NCI-H128 (cell line): Measurements from ENCODE around the gene KAT2B.

Experiments
- DNase-seq: peaks from one replicate; lab custom pipeline; 2025; ENCODE audit not compliant: unreplicated experiment; lab: John Stamatoyannopoulos, UW

KAT2B gene

DNA sequence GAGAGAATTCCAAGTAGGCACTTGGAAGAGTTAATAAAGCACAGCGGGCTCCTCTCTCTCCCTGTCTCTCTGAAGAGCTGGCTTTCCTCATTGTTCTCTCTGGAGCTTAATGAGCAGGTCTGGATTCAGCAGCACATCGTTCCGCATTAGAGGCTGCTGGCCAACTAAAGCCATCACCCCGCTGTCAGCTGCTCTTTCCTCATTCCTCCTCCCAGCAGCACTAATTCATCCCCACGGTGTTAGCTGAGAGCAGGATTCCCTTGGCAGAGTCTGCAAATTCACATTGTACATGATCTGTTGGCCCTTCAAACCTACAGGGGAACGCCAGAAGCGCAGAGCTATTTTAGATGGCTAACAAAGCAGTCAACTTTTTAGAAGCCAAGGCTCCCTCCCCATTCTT, 101.6 kb downstream of the KAT2B start:
- peak; percentile 24 for DNase-seq

GRCh38 chr3:20142517-20142916, 102.3 kb downstream of the KAT2B start:
- no peak for DNase-seq

DNA sequence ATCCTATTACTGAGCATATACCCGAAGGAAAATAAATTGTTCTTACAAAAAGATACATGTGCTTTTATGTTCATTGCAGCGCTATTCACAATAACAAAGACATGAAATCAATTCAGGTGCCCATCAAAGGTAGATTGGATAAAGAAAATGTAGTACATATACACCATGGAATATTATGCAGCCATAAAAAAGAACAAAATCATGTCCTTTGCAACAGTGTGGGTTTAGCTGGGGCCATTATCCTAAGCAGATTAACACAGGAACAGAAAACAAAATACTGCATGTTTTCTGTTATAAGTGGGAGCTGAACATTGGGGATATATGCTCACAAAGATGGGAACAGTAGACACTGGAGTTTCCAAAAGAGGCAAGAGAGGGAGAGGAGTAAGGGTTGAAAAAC, 103.3 kb downstream of the KAT2B start:
- no peak for DNase-seq

DNA sequence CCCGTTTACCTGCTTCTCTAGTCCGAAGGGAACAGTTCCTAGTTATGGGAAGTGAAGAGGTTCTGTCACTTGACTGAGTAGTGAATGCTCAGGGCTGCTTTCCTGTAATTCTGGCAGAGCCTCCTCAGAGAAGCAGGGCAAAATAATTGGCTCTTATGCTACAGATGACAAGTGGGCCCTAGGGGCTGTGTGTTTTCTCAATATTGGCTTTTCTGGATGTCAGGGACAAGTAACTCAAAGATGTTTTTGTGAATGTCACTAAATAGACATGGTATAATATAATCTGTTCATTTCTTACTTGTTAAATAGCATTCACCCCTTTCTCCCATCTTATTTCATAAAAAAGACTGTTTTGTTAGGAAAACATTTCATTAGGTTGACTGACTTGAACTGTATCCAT, 105.6 kb downstream of the KAT2B start:
- no peak for DNase-seq

DNA sequence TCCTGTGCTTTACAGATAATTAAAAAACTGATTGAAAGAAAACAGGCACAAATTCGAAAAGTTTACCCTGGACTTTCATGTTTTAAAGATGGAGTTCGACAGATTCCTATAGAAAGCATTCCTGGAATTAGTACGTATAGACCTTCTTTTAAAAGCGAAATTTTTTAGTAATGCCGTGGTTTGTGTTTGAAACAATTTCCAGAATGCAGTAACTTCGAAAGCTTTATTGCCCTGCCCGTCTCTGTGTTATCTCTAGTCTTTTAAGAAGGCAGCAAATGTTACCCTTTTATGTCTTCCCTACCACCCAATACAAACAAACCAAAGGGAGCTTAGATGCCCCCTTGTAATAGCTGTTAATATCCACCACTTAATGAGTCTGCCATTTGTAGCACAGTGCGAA, 106.1 kb downstream of the KAT2B start:
- no peak for DNase-seq

GRCh38 chr3:20147361-20147760, 107.1 kb downstream of the KAT2B start:
- no peak for DNase-seq

GRCh38 chr3:20148466-20148865, 108.2 kb downstream of the KAT2B start:
- DNase-seq, result no peak

- DNase-seq, result no peak
These were observed 113.8 kb downstream of the KAT2B start for GRCh38 chr3:20154078-20154477.

DNA sequence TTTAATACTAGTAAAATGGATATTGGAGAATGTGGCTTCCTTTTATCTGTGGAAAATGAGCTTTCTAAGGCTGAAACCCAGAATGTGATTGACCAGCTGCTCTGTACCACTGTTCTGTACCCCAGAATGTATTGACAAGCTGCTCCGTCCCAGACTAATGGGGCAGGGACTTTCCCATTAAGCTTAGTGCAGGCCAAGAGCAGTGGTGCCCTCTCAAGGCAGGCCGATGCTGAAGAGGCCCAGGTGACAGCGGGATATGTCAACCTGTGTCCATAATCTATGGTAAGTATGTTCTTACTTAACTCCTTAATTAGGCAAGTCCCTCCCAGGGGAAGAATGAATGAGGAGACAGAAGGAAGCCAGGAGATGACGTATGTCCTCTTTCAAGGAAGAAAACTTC, 114.7 kb downstream of the KAT2B start:
- no peak for DNase-seq

DNA sequence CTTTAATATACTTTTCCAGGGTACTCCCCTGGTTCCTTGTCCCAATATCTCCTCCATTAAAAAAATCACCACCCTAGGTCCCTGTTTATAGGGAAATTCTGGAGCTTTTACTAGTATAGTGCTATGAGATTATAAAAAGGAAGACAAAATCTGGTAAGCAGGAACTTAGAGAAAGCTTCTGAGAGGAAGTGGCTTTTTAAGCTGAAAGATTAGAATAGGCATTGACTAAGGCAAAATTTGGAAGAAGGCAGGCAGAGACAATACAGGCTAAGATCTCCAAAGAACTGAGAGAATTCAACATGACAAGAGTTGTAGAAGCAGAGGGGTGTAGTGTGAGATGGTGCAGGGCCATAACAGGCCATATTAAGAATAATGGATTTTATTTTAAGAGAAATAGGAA, 120.0 kb downstream of the KAT2B start:
- DNase-seq, result no peak

- no peak for DNase-seq
These were observed 121.5 kb downstream of the KAT2B start for GRCh38 chr3:20161714-20162113.

GRCh38 chr3:20173844-20174410, 133.7 kb downstream of the KAT2B start:
- DNase-seq, result peak; percentile 51

- no peak for DNase-seq
These were observed 141.0 kb downstream of the KAT2B start for GRCh38 chr3:20181276-20181675.

GRCh38 chr3:20182206-20182605, 142.0 kb downstream of the KAT2B start:
- no peak for DNase-seq

DNA sequence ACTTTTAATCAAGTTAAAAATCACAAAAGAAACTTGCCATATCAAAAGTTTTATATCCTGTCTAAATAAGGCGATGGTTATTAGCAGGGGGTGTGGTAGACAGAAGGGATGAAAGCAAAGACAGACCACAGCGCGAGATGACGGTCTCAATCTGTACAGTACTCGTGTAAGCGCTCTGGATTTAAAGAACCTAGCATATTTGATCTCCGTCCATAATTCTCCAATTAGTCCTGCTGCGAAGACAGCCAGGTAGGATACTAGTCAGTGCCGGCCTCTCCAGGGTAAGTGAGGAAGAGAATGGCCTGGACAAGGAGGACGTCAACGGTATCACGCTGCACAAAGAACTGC, 145.1 kb downstream of the KAT2B start:
- DNase-seq, result no peak

DNA sequence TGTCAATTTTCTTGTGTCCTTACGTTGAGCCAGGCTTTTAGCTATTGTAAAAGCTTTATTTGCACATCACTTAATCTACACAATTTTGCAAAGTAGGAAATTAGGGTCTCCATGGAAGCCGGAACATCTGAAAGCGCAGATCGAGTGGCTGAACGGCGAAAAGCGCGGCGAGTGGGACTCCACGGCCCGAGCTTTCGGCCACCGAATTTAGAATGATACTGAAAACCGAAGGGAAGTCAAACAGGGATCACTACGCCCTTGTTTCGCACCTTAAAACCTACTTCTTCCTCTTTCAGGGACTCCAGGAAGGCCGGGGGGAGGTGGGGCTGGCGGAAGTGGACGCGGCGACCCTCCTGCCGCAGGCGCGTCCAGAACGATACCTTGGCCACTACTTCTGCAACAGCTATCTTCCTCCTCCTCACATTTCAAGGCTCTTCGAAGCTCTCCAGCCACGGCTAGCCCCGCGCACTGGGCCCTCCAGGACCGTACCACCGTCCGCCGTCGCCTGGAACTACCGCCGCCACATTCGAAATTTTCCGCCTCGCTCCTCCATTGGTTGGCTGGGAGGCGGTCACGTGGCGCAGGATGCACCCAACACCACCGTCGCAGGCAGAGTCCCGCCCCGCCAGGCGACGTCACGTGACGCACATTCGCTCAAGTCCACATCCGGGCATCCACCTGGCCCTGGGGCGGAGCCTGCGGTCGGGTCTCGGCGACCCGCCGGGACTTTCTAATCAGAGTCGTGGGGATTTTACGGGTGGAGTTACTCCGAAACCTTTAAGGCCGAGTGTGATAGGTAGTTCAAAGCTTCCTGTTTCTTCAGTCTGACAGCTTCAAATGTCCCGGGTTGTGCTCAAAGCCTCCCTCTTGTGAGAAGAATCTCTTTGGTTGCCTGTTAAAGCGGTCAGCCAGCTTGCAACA, 145.7 kb downstream of the KAT2B start, which contains the start of gene SGO1:
SGO1 (minus strand) TSS at position 528 of the 921 bp plus-strand sequence. CDS start 2,179 bp downstream, outside the sequence.
- DNase-seq, result peak; percentile 84

DNA sequence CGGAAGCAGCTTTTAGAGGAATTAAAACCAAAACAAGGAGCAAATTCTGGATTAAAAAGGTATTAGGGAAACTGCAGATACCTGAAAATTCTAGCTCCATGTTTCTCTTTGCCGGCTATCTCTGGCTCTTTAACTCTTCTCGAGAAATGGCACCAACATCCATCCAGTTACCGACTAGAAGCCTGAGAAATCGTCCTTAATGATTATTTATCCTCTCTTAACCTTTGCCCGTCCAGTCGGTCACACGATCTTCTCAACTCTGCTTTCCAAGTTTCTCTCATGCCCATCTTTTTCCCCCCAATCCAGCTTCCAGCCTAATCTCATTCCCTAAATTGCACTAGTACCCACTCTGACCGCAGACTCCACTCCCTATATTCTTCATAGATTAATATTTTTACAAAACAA, 146.4 kb downstream of the KAT2B start:
- no peak for DNase-seq

GRCh38 chr3:20190991-20191390, 150.7 kb downstream of the KAT2B start:
- DNase-seq, result no peak

DNA sequence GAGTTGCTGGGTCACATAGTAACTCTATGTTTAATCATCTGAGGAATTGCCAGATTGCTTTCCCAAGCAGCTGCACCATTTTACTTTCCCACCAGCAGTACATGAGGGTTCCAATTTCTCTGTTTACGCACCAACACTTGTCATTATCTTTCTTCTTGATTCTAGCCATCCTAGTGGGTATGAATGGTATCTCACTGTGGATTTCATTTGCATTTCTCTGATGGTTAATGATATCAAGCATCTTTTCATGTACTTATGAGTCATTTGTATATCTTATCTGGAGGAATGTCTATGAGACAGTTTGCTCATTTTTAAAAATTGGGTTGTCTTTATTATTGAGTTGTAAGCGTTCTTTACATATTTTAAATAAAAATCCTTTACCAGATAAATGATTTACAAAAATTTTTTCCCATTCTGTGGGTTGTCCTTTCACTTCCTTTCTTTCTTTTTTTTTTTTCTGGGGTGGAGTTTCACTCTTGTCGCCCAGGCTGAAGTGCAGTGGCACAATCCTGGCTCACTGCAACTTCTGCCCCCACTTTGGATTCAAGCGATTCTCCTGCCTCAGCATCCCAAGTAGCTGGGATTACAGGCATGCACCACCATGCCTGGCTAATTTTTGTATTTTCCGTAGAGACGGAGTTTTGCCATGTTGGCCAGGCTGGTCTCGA, 154.7 kb downstream of the KAT2B start:
- DNase-seq, result no peak

GRCh38 chr3:20197775-20198174, 157.5 kb downstream of the KAT2B start:
- no peak for DNase-seq

DNA sequence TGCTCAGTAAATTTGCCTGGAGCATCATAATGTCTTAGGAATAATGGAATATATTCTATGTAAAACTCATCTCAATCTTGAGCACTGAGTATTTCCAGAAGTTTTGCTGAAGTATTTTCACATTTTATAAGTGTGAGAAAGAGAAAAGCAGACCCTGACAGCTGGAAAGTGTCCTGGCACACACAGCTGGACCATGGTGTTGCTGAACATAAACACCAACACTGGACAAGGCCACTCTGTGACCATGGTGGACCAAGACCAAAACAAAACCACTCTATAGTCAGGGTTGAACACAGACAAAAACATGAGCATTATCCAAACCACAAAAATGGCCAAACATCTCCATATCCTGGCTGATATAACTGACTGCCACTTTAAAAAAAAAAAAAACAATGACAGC, 160.9 kb downstream of the KAT2B start:
- DNase-seq, result no peak
